Measurements from ENCODE around the gene AK8. TPM values are rescaled to one million over a fixed set of nuclear protein-coding genes. Genes with fewer than 3 reads are reported as not detected.

Gene AK8
- total RNA-seq, 4 donors from 2014 or later: 0.27 to 1.3 TPM; not detected in 2

- H3K36me3 ChIP-seq: no peaks in the 10 kb centered on the region
- TF ChIP-seq CTCF (IDR thresholded peaks at IDR 0.05) (peak; percentile 32 to 62 (median 44)), POLR2AphosphoS5 (IDR thresholded peaks at IDR 0.05) (peak; percentile 51 to 67 (median 53)), POLR2A (IDR thresholded peaks at IDR 0.05) (peak; percentile 58), EP300 (IDR thresholded peaks at IDR 0.05; ENCODE audit: low read depth) (no peak)
- intact Hi-C loops (cut with DNase I; ENCODE audit: low total_unique reads): no loop called here
- peak overlapping the region; percentile 82 to 90 (median 84) for H3K27ac ChIP-seq
- peaks cover 0 to 18% (median 11%) of the 10 kb centered on the region in 4 donors for H3K4me1 ChIP-seq
- H3K4me3 ChIP-seq: peak overlapping the region; percentile 57 to 85 (median 72)
- 0 to 2% methylated on average over 8 to 24 of the region's 25 CpGs for WGBS, 2 donors (ENCODE audit: low coverage in 1 of 2)
- no peaks in the 10 kb centered on the region for H3K9me3 ChIP-seq
- peak; percentile 66 for DNase-seq
- in situ Hi-C loops (cut with MboI; ENCODE audit: low pct_ligation_motif_present in 1 of 4, low pct_unique_long_range_greater_than_20kb in 1 of 4, low sequenced_read_pairs in 3 of 4): no loop called here
- H3K27me3 ChIP-seq: no peaks in the 10 kb centered on the region
These were observed 108.9 kb downstream of the AK8 start for GRCh38 chr9:132768932-132769905.

- intact Hi-C loops (cut with DNase I; ENCODE audit: low total_unique reads): no loop called here
- Histone ChIP-seq H3K4me1 (peaks cover 0 to 3% (median 1%) of the 10 kb centered on the region in 4 donors), H3K36me3 (no peaks in the 10 kb centered on the region), H3K4me3 (no peak overlapping the region), H3K27ac (no peak overlapping the region), H3K27me3 (peaks cover 6% of the 10 kb centered on the region), H3K9me3 (no peaks in the 10 kb centered on the region)
- 81 to 87% methylated on average over 3 of the region's 3 CpGs for WGBS, 2 donors (ENCODE audit: low coverage in 1 of 2)
- DNase-seq: no peak
- TF ChIP-seq POLR2AphosphoS5 (IDR thresholded peaks at IDR 0.05): no peak
- TF ChIP-seq EP300 (IDR thresholded peaks at IDR 0.05; ENCODE audit: low read depth): no peak
- TF ChIP-seq CTCF (IDR thresholded peaks at IDR 0.05): no peak
- no peak for TF ChIP-seq POLR2A (IDR thresholded peaks at IDR 0.05)
- in situ Hi-C loops (cut with MboI; ENCODE audit: low pct_ligation_motif_present in 1 of 4, low pct_unique_long_range_greater_than_20kb in 1 of 4, low sequenced_read_pairs in 3 of 4): no loop called here
These were observed 114.5 kb downstream of the AK8 start for GRCh38 chr9:132763574-132763973.

GRCh38 chr9:132762896-132763295 lies 115.2 kb downstream of the AK8 start:
- intact Hi-C loops (cut with DNase I; ENCODE audit: low total_unique reads): no loop called here
- no peaks in the 10 kb centered on the region for H3K9me3 ChIP-seq
- DNase-seq: no peak
- peaks cover 6% of the 10 kb centered on the region for H3K27me3 ChIP-seq
- 98 to 100% methylated on average over 2 to 4 of the region's 4 CpGs for WGBS, 2 donors (ENCODE audit: low coverage in 1 of 2)
- H3K4me1 ChIP-seq: no peaks in the 10 kb centered on the region
- in situ Hi-C loops (cut with MboI; ENCODE audit: low pct_ligation_motif_present in 1 of 4, low pct_unique_long_range_greater_than_20kb in 1 of 4, low sequenced_read_pairs in 3 of 4): no loop called here
- TF ChIP-seq EP300 (IDR thresholded peaks at IDR 0.05; ENCODE audit: low read depth): no peak
- no peak for TF ChIP-seq POLR2AphosphoS5 (IDR thresholded peaks at IDR 0.05)
- TF ChIP-seq POLR2A (IDR thresholded peaks at IDR 0.05): no peak
- no peak for TF ChIP-seq CTCF (IDR thresholded peaks at IDR 0.05)
- no peak overlapping the region for H3K27ac ChIP-seq
- H3K4me3 ChIP-seq: no peak overlapping the region
- H3K36me3 ChIP-seq: no peaks in the 10 kb centered on the region

- in situ Hi-C loops (cut with MboI; ENCODE audit: low pct_ligation_motif_present in 1 of 4, low pct_unique_long_range_greater_than_20kb in 1 of 4, low sequenced_read_pairs in 3 of 4): no loop called here
- Histone ChIP-seq H3K9me3 (no peaks in the 10 kb centered on the region), H3K4me3 (no peak overlapping the region), H3K27me3 (peaks cover 6% of the 10 kb centered on the region), H3K4me1 (no peaks in the 10 kb centered on the region), H3K27ac (no peak overlapping the region), H3K36me3 (no peaks in the 10 kb centered on the region)
- TF ChIP-seq CTCF (IDR thresholded peaks at IDR 0.05) (no peak), POLR2AphosphoS5 (IDR thresholded peaks at IDR 0.05) (no peak), POLR2A (IDR thresholded peaks at IDR 0.05) (no peak), EP300 (IDR thresholded peaks at IDR 0.05; ENCODE audit: low read depth) (no peak)
- WGBS, 2 donors (ENCODE audit: low coverage in 1 of 2): 73 to 86% methylated on average over 1 of the region's 1 CpG
- no peak for DNase-seq
- intact Hi-C loops (cut with DNase I; ENCODE audit: low total_unique reads): no loop called here
These were observed 116.5 kb downstream of the AK8 start for GRCh38 chr9:132761602-132762001.

All from transverse colon (tissue), 4 donors.